ENCODE data around the gene SERPINA12. TPM values are rescaled to one million over a fixed set of nuclear protein-coding genes. Genes with fewer than 3 reads are reported as not detected.

SERPINA12 gene
- total and polyA plus RNA-seq, 8 donors: not detected

DNA sequence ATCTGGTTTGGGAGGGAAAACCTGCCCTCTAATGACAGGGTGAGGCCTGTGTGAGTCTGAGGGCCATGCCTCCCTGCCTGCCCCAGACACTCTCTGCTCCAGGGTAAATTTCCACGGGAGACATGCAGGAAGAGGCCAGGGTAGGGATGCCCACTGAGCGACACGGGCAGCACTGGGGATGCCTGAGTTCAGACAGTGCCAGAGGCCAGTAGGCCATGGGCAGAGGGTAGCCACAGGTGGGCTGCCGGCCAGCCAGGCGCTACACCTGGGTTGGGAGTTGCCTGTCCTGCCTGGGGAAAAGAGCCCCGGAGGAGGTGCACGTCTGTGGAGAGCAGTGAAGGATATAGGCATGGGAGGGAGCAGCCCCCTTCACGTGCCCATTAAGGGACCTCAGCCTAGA is 3.6 kb downstream of the SERPINA12 start:
- Histone ChIP-seq H3K4me1 (no peaks in the 10 kb centered on the region), H3K27me3 (peaks cover 0 to 9% of the 10 kb centered on the region in 2 donors), H3K27ac (no peak overlapping the region), H3K4me3 (no peak overlapping the region), H3K9me3 (no peaks in the 10 kb centered on the region), H3K36me3 (no peaks in the 10 kb centered on the region)
- intact Hi-C loops (cut with DNase I): no loop called here
- ATAC-seq: no peak
- DNase-seq: no peak
- TF ChIP-seq, protein P1, sequence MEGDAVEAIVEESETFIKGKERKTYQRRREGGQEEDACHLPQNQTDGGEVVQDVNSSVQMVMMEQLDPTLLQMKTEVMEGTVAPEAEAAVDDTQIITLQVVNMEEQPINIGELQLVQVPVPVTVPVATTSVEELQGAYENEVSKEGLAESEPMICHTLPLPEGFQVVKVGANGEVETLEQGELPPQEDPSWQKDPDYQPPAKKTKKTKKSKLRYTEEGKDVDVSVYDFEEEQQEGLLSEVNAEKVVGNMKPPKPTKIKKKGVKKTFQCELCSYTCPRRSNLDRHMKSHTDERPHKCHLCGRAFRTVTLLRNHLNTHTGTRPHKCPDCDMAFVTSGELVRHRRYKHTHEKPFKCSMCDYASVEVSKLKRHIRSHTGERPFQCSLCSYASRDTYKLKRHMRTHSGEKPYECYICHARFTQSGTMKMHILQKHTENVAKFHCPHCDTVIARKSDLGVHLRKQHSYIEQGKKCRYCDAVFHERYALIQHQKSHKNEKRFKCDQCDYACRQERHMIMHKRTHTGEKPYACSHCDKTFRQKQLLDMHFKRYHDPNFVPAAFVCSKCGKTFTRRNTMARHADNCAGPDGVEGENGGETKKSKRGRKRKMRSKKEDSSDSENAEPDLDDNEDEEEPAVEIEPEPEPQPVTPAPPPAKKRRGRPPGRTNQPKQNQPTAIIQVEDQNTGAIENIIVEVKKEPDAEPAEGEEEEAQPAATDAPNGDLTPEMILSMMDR (IDR thresholded peaks at IDR 0.05): no peak

GRCh38 chr14:94505206-94505605 is 4.1 kb downstream of the SERPINA12 start:
- Histone ChIP-seq H3K36me3 (no peaks in the 10 kb centered on the region), H3K27me3 (peaks cover 0 to 13% of the 10 kb centered on the region in 2 donors), H3K4me3 (no peak overlapping the region), H3K9me3 (no peaks in the 10 kb centered on the region), H3K27ac (no peak overlapping the region), H3K4me1 (no peaks in the 10 kb centered on the region)
- TF ChIP-seq, protein P1 (IDR thresholded peaks at IDR 0.05): no peak
- ATAC-seq (no peak), DNase-seq (no peak)
- intact Hi-C loops (cut with DNase I): no loop called here

- TF ChIP-seq, protein P1 (IDR thresholded peaks at IDR 0.05): no peak
- intact Hi-C loops (cut with DNase I): no loop called here
- Histone ChIP-seq H3K36me3 (no peaks in the 10 kb centered on the region), H3K4me1 (no peaks in the 10 kb centered on the region), H3K27ac (no peak overlapping the region), H3K9me3 (no peaks in the 10 kb centered on the region), H3K4me3 (no peak overlapping the region), H3K27me3 (peaks cover 0 to 13% of the 10 kb centered on the region in 2 donors)
- peak in 2 of 4 donors; percentile 14 to 21 for DNase-seq
- no peak for ATAC-seq
Measured at GRCh38 chr14:94501588-94502516, 7.4 kb downstream of the SERPINA12 start.

- Histone ChIP-seq H3K27ac (no peak overlapping the region), H3K4me3 (no peak overlapping the region), H3K4me1 (no peaks in the 10 kb centered on the region), H3K36me3 (no peaks in the 10 kb centered on the region), H3K27me3 (peaks cover 0 to 6% of the 10 kb centered on the region in 2 donors), H3K9me3 (no peaks in the 10 kb centered on the region)
- TF ChIP-seq, protein P1 (IDR thresholded peaks at IDR 0.05): no peak
- DNase-seq (no peak), ATAC-seq (no peak)
- intact Hi-C loops (cut with DNase I): no loop called here
Measured at GRCh38 chr14:94500264-94500663, 9.0 kb downstream of the SERPINA12 start.

DNA sequence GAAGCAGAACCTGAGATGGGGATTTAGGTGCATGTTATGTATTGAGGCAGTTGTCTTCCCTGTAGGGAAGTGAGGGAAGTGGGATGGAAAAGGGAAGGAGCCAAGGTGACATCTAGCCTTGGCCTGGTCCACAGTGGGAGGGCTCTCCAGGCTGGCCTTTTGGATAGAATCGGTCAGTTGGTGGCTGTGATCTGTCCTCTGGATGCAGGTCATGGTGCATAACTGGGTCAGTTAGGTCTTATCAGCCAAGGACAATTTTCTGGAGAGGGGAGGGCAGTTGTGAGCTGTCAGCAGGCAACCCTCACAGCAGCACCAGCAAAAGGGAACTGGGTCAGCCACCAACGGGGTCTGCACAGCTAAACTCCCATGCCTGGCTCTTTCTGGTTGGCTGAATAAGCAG is 9.6 kb downstream of the SERPINA12 start:
- intact Hi-C loops (cut with DNase I): no loop called here
- Histone ChIP-seq H3K4me3 (no peak overlapping the region), H3K27me3 (peaks cover 0 to 6% of the 10 kb centered on the region in 2 donors), H3K36me3 (no peaks in the 10 kb centered on the region), H3K27ac (no peak overlapping the region), H3K9me3 (no peaks in the 10 kb centered on the region), H3K4me1 (no peaks in the 10 kb centered on the region)
- TF ChIP-seq, protein P1 (IDR thresholded peaks at IDR 0.05): no peak
- DNase-seq (no peak), ATAC-seq (no peak)

Measured in left lung (tissue), 10 donors.